ENCODE measurements around the gene ANXA6.

DNA sequence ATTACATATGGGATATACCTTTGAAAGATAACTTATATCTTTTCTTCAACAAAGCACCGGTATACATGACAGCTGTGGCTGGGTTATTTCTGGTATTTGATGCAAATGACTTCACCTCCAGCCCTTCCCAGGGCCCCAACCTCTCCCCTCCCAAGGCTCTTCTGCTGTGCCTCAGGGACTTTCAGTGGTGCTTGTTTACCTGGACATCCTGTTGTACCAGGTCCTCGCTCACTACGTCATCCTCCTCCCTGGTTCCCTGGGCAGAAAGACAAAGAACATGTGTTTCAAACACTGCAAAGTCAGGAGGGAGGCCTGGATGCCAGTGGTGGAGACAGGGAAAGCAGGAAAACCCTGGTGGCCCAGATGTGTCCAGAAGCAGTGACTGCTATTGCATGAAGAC, 23.4 kb downstream of the ANXA6 start:
- TF ChIP-seq CTCF (IDR thresholded peaks at IDR 0.05; ENCODE audit: borderline replicate concordance, extremely low read depth, low read length, poor library complexity, severe bottlenecking): no peak
- TF ChIP-seq EZH2 (IDR thresholded peaks at IDR 0.05; ENCODE audit: borderline replicate concordance, low read depth, low read length, severe bottlenecking): no peak
